IPS-15b (cell line): ENCODE measurements around the gene MGMT.
"Not testable (repeated sequence)": the region's sequence is repeated elsewhere in the genome, so short reads cannot be mapped to it uniquely, and the experiment has no call there.

Experiments used
- H3K27me3 ChIP-seq: one replicate; pipeline ENCODE4 v1.6.1; 2013; ENCODE audit warnings: low read length; ENCODE audit not compliant: control insufficient read depth, insufficient read depth
- H3K36me3 ChIP-seq: one replicate; pipeline ENCODE4 v1.6.1; 2013; ENCODE audit warnings: low read length; ENCODE audit not compliant: control insufficient read depth, insufficient read depth
- H3K4me1 ChIP-seq: one replicate; pipeline ENCODE4 v1.6.1; 2013; ENCODE audit warnings: mild to moderate bottlenecking, low read length; ENCODE audit not compliant: control insufficient read depth, insufficient read depth
- H3K4me3 ChIP-seq: one replicate; pipeline ENCODE4 v1.5.1; 2013; ENCODE audit warnings: low read depth, low read length
- H3K9ac ChIP-seq: one replicate; pipeline ENCODE4 v1.6.1; 2013; ENCODE audit warnings: low read depth, mild to moderate bottlenecking, low read length
- H3K9me3 ChIP-seq: one replicate; pipeline ENCODE4 v1.6.1; 2013; ENCODE audit warnings: mild to moderate bottlenecking, low read length; ENCODE audit not compliant: control insufficient read depth, insufficient read depth

Gene MGMT

DNA sequence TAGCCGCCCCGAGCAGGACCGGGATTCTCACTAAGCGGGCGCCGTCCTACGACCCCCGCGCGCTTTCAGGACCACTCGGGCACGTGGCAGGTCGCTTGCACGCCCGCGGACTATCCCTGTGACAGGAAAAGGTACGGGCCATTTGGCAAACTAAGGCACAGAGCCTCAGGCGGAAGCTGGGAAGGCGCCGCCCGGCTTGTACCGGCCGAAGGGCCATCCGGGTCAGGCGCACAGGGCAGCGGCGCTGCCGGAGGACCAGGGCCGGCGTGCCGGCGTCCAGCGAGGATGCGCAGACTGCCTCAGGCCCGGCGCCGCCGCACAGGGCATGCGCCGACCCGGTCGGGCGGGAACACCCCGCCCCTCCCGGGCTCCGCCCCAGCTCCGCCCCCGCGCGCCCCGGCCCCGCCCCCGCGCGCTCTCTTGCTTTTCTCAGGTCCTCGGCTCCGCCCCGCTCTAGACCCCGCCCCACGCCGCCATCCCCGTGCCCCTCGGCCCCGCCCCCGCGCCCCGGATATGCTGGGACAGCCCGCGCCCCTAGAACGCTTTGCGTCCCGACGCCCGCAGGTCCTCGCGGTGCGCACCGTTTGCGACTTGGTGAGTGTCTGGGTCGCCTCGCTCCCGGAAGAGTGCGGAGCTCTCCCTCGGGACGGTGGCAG is at the start of gene MGMT:
Gene MGMT (plus strand): TSS at position 539 of the 656 bp plus-strand sequence.
- H3K27me3 ChIP-seq, result peaks cover 9% of the 10 kb centered on the region
- no peaks in the 10 kb centered on the region for H3K36me3 ChIP-seq
- H3K4me3 ChIP-seq, result peak within 1 kb of the TSS; percentile 63
- peak within 1 kb of the TSS; percentile 60 for H3K9ac ChIP-seq
- H3K4me1 ChIP-seq, result no peaks in the 10 kb centered on the region
- no peaks in the 10 kb centered on the region for H3K9me3 ChIP-seq

DNA sequence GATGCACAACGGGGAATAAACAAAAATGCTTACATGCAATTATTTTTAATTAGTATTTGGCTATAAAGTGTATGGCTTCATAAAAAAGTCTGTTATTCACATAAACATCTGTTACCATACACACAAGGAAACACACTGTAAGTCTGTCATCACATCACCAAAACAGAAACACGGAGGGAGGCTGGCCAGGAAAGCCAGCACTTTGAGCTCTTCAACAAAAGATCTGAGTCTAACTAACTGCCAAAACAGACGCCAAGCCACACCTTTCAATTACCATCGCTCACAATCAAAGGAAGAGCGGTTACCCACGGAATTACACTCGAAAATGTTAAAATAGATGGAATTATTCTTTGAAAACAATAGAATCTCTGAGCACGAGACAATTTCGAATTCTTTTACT is 49.2 kb upstream of the MGMT start:
- Histone ChIP-seq H3K4me3 (no peak overlapping the region), H3K9me3 (no peaks in the 10 kb centered on the region), H3K27me3 (no peaks in the 10 kb centered on the region), H3K36me3 (no peaks in the 10 kb centered on the region), H3K9ac (no peak overlapping the region), H3K4me1 (no peaks in the 10 kb centered on the region)

DNA sequence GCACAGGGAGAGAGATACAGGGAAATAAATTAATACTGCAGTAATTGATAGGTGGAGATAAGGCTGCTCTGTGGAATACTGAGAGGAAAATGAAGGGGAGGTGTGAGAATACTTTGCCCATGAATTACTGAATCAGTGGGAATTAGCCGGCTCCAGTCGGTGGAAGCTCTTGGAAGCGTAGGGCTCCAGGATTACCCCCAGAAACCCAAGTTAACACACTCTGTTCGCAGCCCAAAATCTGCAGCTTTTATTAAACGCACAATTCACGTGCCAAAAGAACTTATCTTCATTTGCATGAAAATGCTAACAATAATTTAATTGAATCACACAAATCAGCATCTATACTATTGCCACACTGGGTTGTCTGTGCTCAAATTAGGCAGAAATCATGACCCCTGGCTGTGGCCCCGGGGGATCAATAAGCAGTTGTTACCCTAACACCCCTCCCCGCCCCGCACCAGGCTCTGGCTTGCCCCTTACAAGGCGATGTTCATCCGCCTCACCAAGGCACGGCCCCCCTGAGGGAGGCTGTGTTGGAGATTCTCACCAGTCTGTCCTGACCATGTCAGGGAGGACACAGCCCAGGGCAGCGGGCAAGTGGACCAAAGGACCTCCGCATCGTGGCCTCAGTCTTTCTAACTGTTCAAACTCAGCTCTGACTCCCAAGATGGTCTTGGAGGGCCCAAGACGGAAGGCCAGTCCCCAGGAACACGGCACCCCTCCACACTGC is 48.4 kb upstream of the MGMT start:
- H3K9me3 ChIP-seq, result no peaks in the 10 kb centered on the region
- no peak overlapping the region for H3K4me3 ChIP-seq
- no peaks in the 10 kb centered on the region for H3K36me3 ChIP-seq
- H3K4me1 ChIP-seq, result no peaks in the 10 kb centered on the region
- no peaks in the 10 kb centered on the region for H3K27me3 ChIP-seq
- no peak overlapping the region for H3K9ac ChIP-seq

DNA sequence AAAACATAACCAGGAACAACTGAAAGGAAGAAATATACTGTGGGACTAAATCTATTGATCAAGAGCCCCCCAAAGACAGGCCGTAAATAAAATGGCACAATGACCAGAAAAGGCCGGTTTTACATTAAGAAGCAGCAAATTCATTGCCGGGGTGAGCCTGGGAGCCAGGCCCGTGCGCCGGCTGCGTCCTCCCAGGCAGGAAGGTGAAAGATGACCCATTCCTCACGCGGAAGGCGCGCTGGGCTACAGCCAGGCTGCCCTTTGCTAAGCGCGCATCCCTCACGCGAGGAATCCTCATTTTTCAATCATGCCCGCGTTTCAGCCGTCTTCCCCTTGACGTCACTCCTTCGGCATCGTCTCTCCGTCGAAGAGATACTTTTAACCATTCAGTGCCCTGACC is 47.6 kb upstream of the MGMT start:
- H3K36me3 ChIP-seq, result no peaks in the 10 kb centered on the region
- H3K27me3 ChIP-seq, result no peaks in the 10 kb centered on the region
- H3K9ac ChIP-seq, result no peak overlapping the region
- no peaks in the 10 kb centered on the region for H3K4me1 ChIP-seq
- no peaks in the 10 kb centered on the region for H3K9me3 ChIP-seq
- no peak overlapping the region for H3K4me3 ChIP-seq

DNA sequence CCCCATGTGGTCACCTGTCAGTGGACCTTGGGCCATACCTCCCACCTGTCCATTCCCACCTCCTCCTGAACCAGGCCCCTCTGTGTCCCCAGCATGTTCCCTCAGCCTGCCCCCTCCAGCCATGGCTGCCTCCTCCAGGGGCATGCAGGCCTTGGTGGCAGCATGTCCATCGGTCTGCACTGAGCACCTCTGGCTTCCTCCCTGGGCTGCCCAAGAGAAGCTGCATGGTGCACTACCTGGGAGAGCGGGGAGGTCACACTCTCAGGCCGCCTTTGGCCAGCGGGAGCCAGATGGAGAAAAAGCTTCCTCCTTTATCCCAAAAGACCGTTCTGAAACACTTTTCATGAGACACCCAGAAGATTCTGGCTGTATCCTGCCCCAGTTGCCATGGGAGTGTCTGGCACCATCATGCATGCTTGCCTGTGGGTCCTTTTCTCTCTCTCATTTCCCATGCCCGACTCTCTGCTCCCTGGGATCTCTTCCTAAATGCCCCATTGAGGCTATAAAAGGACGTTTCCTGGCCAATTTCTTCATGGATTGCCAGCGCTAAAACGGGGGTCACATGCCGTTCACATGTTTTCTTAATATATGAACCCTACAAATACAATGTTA is 45.5 kb upstream of the MGMT start:
- Histone ChIP-seq H3K36me3 (no peaks in the 10 kb centered on the region), H3K9ac (no peak overlapping the region), H3K9me3 (no peaks in the 10 kb centered on the region), H3K27me3 (no peaks in the 10 kb centered on the region), H3K4me1 (no peaks in the 10 kb centered on the region), H3K4me3 (no peak overlapping the region)

DNA sequence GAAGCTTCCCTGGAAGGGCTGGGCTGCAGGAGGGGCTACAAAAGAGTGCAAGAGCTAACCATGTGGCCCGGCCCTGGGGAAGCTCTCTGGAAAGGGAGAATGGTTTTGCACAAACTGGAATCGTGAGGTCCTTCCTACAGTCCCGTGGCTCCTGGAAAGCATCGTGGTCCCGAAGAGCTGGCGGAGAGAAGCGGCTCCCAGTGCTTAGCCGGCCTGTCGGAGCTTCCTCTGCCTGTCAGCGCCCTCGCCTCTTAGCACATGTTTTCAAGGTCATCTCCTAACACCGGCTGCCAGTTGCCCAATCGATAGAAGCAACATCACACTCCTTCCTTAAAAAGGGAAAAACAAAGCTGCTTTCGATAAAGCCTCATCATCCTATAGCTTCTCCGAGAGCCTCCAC is 42.1 kb upstream of the MGMT start:
- H3K4me1 ChIP-seq, result no peaks in the 10 kb centered on the region
- H3K9me3 ChIP-seq, result no peaks in the 10 kb centered on the region

DNA sequence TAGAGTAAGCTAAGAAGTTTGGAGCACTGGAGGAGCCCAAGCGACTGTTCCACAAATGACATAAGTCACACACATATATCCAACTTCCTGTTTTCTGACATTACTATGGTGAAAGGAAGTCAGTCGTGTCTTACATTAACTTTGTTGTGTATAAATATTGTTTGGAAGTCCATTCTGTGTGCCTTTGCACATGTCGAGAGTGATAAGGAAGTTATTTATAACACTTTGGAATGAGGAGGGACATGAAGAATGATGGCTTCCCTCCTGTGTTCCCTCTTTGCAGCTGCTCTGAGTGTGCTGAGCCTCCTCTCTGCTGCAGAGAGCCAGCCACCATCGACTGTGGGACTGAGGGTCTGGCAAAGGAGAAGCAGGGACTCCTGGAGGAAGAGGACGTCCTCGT is 40.4 kb upstream of the MGMT start:
- Histone ChIP-seq H3K9me3 (no peaks in the 10 kb centered on the region), H3K36me3 (no peaks in the 10 kb centered on the region), H3K4me1 (no peaks in the 10 kb centered on the region), H3K9ac (no peak overlapping the region), H3K4me3 (no peak overlapping the region), H3K27me3 (no peaks in the 10 kb centered on the region)

More for the DNA sequence above, 42.1 kb upstream of the MGMT start:
- no peak overlapping the region for H3K9ac ChIP-seq
- H3K36me3 ChIP-seq, result no peaks in the 10 kb centered on the region
- no peaks in the 10 kb centered on the region for H3K27me3 ChIP-seq
- H3K4me3 ChIP-seq, result no peak overlapping the region

DNA sequence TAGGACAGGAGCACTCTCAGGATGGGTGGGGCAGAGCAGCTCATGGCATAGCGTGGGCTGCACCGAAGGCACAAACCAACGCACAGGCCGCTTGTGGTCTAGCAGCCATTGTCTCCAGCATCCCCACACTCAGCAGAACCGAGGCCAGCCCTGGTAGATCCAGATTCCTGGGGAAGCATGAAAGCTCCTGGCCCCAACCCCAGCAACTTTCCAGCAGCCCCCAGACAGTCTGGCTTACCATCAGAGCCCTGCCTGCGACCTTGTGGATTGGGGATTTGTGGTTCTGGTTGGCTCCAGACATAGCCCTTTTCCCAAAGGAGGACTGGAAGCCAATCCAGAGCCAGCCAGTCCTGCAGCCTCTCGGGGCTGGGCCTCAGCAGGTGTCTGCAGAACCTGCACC is 33.8 kb upstream of the MGMT start:
- H3K27me3 ChIP-seq, result no peaks in the 10 kb centered on the region

DNA sequence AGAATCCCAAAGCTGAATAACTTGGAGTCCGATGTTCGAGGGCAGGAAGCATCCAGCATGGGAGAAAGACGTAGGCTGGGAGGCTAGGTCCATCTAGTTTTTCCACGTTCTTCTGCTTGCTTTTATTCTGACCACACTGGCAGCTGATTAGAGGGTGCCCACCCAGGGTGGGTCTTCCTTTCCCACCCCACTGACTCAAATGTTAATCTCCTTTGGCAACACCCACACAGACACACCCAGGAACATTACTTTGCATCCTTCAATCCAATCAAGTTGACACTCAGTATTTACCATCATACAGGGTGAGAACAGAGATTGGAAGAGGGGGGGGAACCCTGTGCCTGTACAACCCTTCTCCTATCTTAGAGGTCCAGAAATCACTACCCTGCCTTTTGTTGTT is 31.3 kb upstream of the MGMT start:
- not testable (repeated sequence) for H3K9ac ChIP-seq, H3K4me3 ChIP-seq, H3K9me3 ChIP-seq, H3K36me3 ChIP-seq, H3K27me3 ChIP-seq, H3K4me1 ChIP-seq

More for the DNA sequence above, 33.8 kb upstream of the MGMT start:
- no peaks in the 10 kb centered on the region for H3K36me3 ChIP-seq
- no peak overlapping the region for H3K4me3 ChIP-seq
- no peak overlapping the region for H3K9ac ChIP-seq
- peaks cover 4% of the 10 kb centered on the region for H3K4me1 ChIP-seq
- H3K9me3 ChIP-seq, result peaks cover 6% of the 10 kb centered on the region

DNA sequence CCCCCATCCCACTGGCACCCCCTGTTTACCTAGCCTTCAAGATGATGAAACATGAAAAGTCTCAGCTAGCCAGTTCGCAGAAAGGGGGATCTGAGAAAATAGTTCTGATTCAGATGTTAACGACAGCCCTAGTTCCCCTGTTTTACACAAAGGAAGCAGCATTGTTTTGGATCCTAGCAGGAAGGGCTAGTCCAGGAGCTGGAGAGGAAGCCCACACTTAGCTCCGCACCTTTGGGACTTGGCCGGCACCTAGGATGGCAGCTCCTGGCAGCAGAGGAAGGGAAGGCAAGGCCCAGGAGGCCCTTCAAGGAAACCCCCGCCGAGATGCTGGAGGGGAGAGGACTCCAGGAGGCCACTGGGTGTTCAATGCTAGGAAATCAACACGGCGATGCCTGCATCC is 29.0 kb upstream of the MGMT start:
- H3K27me3 ChIP-seq, result no peaks in the 10 kb centered on the region
- no peak overlapping the region for H3K4me3 ChIP-seq
- no peaks in the 10 kb centered on the region for H3K4me1 ChIP-seq
- H3K36me3 ChIP-seq, result no peaks in the 10 kb centered on the region
- no peak overlapping the region for H3K9ac ChIP-seq
- peaks cover 6% of the 10 kb centered on the region for H3K9me3 ChIP-seq

DNA sequence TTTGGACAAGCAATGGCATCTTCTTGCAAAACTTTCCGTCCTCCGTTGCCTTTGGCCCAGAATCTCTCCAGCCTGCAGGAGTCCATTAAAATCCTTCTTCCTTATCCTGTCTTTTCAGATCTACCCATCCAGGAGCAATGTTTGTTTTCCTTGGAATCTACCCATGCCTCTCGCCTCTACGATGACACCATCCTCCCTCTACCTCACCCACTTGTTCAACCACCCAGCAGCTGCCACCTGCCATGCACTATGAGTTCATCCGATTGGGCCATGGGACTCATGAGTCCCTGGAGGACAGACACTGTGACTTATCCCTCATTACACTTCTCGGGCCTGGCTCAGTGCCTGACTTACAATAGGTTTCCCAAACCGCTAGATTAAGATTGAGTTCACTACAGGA is 26.8 kb upstream of the MGMT start:
- Histone ChIP-seq H3K4me1 (no peaks in the 10 kb centered on the region), H3K9ac (no peak overlapping the region), H3K36me3 (no peaks in the 10 kb centered on the region), H3K9me3 (peaks cover 6% of the 10 kb centered on the region), H3K4me3 (no peak overlapping the region), H3K27me3 (no peaks in the 10 kb centered on the region)

DNA sequence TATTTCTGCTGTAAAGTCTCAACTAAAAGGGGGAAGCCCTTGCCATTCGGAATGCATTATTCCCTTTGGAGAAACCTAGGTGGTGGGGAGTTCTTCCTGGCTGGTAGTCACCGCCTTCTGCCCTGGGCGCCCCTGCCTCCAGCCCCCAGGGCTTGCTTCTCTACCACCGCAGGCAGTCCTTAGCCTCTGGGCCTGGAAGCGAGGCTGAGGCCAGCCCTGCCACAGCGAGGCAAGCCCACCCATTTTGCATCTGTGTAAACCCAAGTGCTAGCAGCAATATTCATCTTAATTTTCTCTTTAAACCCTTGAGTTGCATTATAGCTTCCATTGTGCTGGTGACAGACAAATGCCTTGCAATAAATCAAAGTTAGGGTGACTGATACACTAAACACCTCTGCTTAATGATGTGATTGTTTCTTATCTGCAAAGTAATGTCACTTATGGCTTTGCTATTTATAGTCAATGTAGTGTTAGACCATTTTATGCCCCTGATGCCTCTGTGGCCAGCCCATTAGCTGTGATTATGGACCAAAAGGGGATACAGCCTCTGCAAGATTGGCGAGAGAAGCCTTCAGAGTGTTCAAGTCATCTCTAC is 26.2 kb upstream of the MGMT start:
- no peaks in the 10 kb centered on the region for H3K36me3 ChIP-seq
- H3K9me3 ChIP-seq, result peaks cover 6% of the 10 kb centered on the region
- H3K4me1 ChIP-seq, result no peaks in the 10 kb centered on the region
- H3K4me3 ChIP-seq, result no peak overlapping the region
- H3K9ac ChIP-seq, result no peak overlapping the region
- no peaks in the 10 kb centered on the region for H3K27me3 ChIP-seq
